CD4-positive, alpha-beta T cell treated with Interleukin-10 for 1 hour (primary cell): Measurements from ENCODE around the gene TLE5.
A peak's percentile ranks its signal among the peaks of the same experiment; 100 is the strongest.
"Not testable (repeated sequence)": the region's sequence is repeated elsewhere in the genome, so short reads cannot be mapped to it uniquely, and the experiment has no call there.

ENCODE experiments used
- DNase-seq: peaks from one replicate; pipeline ENCODE4 v3.0.0-alpha.2; 2020

Gene TLE5

GRCh38 chr19:3020321-3020960, 41.9 kb downstream of the TLE5 start:
- no peak for DNase-seq

DNA sequence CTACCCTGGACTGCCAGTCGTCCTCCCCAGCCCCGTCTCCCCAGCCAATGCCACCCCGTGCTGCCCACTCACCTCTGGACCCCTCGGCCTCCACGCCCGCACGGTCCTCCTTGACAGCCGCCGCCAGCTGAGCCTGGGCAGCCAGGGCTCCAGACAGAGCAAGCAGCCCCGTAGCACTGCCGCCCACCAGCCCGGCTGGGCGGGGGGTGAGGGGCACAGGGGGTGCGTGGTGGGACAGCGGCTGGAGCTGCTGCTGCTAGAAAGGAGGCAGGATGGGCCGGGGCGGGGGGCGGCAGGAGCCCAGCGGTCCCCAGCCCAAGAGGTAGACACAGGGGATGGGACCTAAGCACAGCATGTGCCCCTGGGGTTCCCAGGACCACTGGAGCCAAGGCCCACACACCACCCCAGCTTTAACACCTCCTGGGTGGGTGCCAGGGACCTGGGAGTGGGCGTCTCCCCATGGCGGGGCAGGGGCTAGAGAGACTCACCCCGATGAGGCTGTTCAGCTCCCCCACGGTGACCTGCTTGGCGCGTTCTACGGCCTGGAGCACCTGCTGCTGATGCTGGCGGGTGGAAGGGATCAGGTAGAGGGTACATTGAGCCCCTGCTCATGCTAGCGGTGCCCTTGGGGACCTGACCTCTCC, 43.0 kb downstream of the TLE5 start:
- no peak for DNase-seq

DNA sequence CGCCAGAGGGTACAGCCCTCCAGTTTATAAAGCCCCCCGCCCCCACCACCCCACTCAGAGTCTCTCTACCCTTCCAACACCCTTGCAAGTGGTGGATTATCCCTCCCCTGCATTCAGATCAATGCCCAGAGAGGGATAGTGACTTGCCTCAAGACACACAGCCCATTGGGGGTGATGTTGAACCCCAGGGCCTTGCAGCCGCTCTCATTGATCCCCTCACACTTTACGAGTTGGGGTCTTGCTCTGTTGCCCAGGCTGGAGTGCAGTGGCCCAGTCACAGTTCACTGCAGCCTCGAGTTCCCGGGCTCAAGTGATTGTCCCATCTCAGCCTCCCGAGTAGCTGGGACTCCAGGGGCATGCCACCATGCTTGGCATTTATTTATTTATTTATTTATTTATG, 44.4 kb downstream of the TLE5 start:
- DNase-seq = no peak

DNA sequence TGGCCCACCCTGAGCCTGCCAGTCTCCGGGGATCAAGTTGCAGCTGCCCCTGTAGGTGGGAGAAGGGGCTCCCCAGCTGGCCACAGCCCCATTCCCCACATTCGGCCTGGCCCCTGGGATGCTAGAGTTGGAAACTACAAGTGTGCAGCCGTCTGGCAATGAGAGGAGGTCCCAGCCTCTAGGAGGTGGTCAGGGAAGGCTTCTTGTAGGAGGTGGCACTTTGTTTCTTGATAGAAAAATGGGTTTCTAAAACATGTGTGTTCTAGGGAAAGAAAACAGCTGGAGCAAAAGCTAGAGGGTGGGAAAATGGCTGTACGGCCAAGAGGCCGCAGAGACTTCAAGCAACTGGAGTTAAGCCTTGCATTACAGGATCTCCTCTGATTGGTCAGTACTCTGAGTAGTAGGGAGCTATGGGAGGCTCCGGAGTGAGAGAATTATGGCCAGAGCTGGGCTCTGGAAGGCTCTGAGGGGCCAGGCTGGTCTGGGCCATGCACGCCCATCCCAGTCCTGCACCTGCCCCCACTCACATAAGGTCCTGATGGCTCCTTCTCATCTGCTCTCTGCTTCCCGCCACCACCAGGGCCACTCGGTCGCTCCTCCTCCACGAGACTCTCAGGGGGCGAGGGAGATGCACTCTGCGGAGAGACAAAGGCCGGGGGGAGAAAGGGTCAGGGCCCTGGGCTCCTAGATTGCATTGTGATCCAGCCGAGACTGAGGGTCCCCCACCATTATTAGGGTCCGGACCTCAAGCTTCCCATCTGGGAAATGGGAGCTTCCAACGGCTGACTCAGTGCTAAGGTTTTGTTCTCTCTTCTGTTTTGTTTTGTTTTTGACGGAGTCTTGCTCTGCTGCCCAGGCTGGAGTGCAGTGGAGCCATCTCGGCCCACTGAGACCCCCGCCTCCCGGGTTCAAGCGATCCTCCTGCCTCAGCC, 46.9 kb downstream of the TLE5 start:
- no peak for DNase-seq

DNA sequence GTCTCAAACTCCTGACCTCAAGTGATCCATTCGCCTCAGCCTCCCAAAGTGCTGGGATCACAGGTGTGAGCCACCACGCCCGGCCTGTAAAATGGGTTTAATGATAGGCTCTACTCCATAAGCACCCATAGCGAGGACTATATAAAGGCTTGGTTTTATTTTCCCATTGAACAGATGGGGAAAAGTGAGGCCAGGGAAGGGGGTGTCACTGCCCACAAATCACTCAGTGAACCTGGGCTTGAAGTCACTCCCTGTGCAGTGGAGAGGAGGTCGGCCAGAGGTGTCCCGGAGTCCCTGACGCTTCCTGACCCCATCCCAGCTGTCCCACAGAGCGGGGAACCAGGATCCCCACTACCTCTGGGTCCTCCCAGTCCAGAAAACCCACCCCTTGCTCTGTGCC, 48.2 kb downstream of the TLE5 start:
- DNase-seq = no peak

GRCh38 chr19:3013263-3013725, 49.0 kb downstream of the TLE5 start:
- no peak for DNase-seq

- DNase-seq = no peak
These were observed 49.6 kb downstream of the TLE5 start for GRCh38 chr19:3012621-3013262.

GRCh38 chr19:3012059-3012458, 50.2 kb downstream of the TLE5 start:
- DNase-seq = not testable (repeated sequence)

GRCh38 chr19:3010871-3011270, 51.4 kb downstream of the TLE5 start:
- DNase-seq = no peak

DNA sequence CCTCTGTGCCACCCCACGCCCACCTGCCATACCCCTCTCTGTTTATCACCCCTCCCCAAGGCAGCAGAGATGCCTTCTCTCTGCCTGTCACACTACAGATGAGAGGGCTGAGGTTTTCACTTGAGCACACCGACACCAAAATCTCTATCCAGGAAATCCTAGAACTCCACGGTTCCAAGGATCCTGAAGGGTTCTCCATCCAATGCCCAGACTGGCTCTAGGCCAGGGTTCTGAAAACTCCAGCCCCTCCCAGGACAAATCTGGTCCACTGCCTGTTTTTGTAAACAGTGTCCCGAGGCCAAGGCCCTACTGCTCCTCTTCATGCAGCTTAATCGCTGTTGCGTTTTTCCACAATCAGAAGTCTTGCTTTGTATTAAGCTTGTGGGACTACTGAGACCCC, 53.3 kb downstream of the TLE5 start:
- no peak for DNase-seq

DNA sequence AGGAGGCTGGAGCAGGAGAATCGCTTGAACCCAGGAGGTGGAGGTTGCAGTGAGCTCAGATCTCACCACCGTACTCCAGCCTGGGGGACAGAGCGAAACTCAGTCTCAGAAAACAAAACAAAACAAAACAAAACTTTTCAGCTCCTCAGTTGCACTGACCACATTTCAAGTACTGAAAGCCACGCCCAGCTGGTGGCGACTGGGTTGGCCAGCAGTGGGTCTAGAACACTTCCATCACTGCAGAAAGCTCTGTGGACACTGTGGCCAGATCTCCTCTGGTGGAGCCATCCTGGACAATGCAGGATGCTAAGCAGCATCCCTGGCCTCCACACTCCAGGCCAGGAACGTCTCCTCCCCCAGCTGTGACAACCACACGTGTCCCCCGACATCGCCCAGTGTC, 54.3 kb downstream of the TLE5 start:
- DNase-seq = no peak

DNA sequence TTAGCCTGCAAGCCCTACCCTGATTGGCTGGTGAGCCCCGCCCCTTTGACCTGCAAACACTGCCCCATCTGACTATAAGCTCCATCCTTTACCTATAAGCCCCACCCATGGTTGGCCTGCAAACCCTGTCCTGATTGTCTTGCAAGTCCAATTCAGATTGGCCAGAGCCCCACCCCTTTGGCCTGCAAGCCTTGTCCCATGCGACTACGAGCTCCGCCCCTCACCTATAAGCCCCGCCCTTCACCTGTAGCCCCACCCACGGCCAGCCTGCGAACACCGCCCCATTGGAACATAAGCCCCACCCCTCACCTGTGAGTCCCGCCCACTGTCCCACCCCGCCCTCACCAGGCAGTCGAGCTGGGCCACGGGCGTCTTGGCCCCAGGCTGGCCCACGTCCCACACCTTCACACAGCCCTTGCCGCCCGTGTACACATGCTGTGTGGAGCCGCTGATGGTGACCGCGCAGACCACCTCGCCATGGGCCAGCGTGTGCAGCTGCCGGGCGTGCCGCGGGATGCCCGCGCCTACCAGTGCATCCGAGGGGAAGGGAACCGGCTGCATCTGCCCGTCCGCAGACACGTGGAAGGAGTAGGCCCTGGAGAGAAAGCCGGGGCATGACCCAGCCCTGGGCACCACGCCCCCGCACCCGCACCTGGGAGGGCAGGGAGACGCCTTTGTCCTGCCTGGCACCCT, 56.1 kb downstream of the TLE5 start:
- peak; percentile 32 for DNase-seq

DNA sequence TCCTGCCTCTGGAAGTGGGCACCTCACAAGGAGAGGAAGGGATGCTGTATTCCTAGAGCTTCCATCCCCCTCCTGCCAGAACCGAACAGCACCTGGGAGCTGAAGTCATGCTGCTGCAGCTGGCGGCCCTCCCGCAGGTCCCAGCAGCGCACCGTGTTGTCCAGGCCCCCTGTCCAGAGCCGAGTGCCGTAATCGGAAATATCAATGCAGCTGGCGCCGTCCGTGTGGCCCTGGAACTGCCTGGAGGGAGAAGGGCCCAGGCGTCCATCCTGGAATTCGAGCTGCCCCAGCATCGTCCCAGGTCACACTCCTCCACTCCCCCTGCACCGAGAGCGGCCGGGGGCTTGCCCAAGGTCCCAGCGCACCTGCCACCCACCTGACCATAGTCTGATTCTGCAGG, 57.0 kb downstream of the TLE5 start:
- DNase-seq = no peak

- no peak for DNase-seq
These were observed 57.8 kb downstream of the TLE5 start for GRCh38 chr19:3004522-3004921.

DNA sequence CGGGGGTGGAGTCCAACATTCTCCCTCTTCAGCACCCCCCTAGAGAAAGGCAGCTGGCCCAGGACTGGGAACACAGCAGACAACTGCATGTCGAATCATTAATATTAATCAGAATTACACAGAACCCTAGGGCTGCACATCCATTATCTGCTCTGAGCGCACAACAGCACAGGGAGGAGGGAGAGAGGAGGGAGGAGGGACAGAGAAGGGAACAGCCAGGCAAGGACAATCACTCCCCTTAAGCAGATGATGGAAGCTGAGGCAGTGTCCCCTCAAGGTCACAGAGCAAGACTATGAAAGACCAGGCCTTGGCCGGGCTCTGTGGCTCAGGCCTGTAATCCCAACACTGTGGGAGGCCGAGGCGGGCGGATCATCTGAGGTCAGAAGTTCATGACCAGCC, 59.2 kb downstream of the TLE5 start:
- no peak for DNase-seq
